OCI-LY7 (cell line): ENCODE data around the gene NOM1. TPM values are rescaled to one million over a fixed set of nuclear protein-coding genes. Genes with fewer than 3 reads are reported as not detected.

Experiments
- BruUV-seq: library from RNA; stranded (reverse); fragments of 400-500 nt; replicated peaks from 2 replicates; lab custom pipeline; 2021; lab: Mats Ljungman, UMichigan
- CTCF ChIA-PET: fragments of 300-600 bp; sonication (Branson Sonifier 250); formaldehyde crosslinking; loops from one replicate; lab custom pipeline; 2022; ENCODE audit warnings: antibody characterized with exemption; ENCODE audit not compliant: unreplicated experiment; lab: Charles Lee
- POLR2A ChIA-PET: fragments of 300-600 bp; sonication (Branson Sonifier 250); formaldehyde crosslinking; loops from one replicate; lab custom pipeline; 2022; ENCODE audit warnings: antibody characterized with exemption; lab: Charles Lee
- DNase-seq: peaks from one replicate; pipeline ENCODE4 v3.0.0-alpha.2; 2015; ENCODE audit warnings: low spot score
- H2AFZ ChIP-seq: fragments of 200-600 bp; sonication (generic), shearing (Covaris generic); 2 replicates; pipeline ENCODE4 v1.6.1; 2014; ENCODE audit warnings: mild to moderate bottlenecking, antibody characterized with exemption, low read length, moderate library complexity
- H3K27ac ChIP-seq: fragments of 200-600 bp; sonication (generic); 2 replicates; pipeline ENCODE4 v1.5.1; 2014; ENCODE audit warnings: mixed run types, low read depth, mild to moderate bottlenecking, moderate library complexity, low read length, inconsistent platforms; ENCODE audit not compliant: poor library complexity, severe bottlenecking
- H3K36me3 ChIP-seq: fragments of 200-600 bp; sonication (generic); 2 replicates; pipeline ENCODE4 v1.6.1; 2014; ENCODE audit warnings: mild to moderate bottlenecking, antibody characterized with exemption, low read length, moderate library complexity, mixed read lengths; ENCODE audit not compliant: insufficient read depth
- H3K4me1 ChIP-seq: fragments of 200-600 bp; sonication (generic); 2 replicates; pipeline ENCODE4 v1.5.1; 2014; ENCODE audit warnings: mild to moderate bottlenecking, low read length; ENCODE audit not compliant: insufficient read depth, poor library complexity, severe bottlenecking
- H3K4me2 ChIP-seq: fragments of 200-600 bp; sonication (generic); 2 replicates; pipeline ENCODE4 v1.6.1; 2014; ENCODE audit warnings: mild to moderate bottlenecking, low read length
- H3K4me3 ChIP-seq: fragments of 200-600 bp; sonication (generic); 2 replicates; pipeline ENCODE4 v1.5.1; 2014; ENCODE audit warnings: mild to moderate bottlenecking, low read depth, low read length; ENCODE audit not compliant: poor library complexity, severe bottlenecking
- H3K79me2 ChIP-seq: fragments of 200-600 bp; sonication (generic); 2 replicates; pipeline ENCODE4 v1.6.1; 2016; ENCODE audit warnings: low read depth, mild to moderate bottlenecking, low read length, moderate library complexity, mixed read lengths; ENCODE audit not compliant: insufficient read depth
- H3K9me2 ChIP-seq: fragments of 200-600 bp; sonication (generic); 2 replicates; pipeline ENCODE4 v1.6.1; 2016; ENCODE audit warnings: mild to moderate bottlenecking, low read length, mixed read lengths; ENCODE audit not compliant: insufficient read depth
- H3K9me3 ChIP-seq: fragments of 200-600 bp; sonication (generic); 2 replicates; pipeline ENCODE4 v1.6.1; 2014; ENCODE audit warnings: mild to moderate bottlenecking, mixed run types, low read length, mixed read lengths
- H4K20me1 ChIP-seq: fragments of 200-600 bp; sonication (generic); 2 replicates; pipeline ENCODE4 v1.6.1; 2014; ENCODE audit warnings: mild to moderate bottlenecking, antibody characterized with exemption, low read length, moderate library complexity, mixed read lengths; ENCODE audit not compliant: insufficient read depth
- EZH2phosphoT487 ChIP-seq: fragments of 200-600 bp; sonication (generic); IDR thresholded peaks from 2 replicates; pipeline ENCODE4 v1.6.1; 2018; ENCODE audit warnings: low read depth, borderline replicate concordance, mild to moderate bottlenecking, mixed run types, antibody characterized with exemption, low read length, moderate library complexity, mixed read lengths
- intact Hi-C: fragments of 100-400 bp; cut with micrococcal nuclease; formaldehyde crosslinking; loops from one replicate; pipeline ENCODE4 v1.10.0; 2022; ENCODE audit not compliant: unreplicated experiment
- total RNA-seq, 2 experiments: library from RNA; depleted of rRNA in 1 of 2; stranded (reverse); fragments of >200 nt in 1 of 2; shearing (Covaris generic) in 1 of 2; gene quantifications; 2 replicates each; pipeline ENCODE4 v1.2.3, GENCODE V29; 2014 to 2022
- TF ChIP-seq, protein P1 (sequence below): fragments of 200-600 bp; sonication (generic); conservative IDR thresholded peaks from 2 replicates; pipeline ENCODE4 v1.5.1; 2014; ENCODE audit warnings: mild to moderate bottlenecking, antibody characterized with exemption, low read length, moderate library complexity, mixed read lengths

Gene NOM1
- total RNA-seq, 2 experiments from 2014 or later = 40.2 to 59.9 TPM

DNA sequence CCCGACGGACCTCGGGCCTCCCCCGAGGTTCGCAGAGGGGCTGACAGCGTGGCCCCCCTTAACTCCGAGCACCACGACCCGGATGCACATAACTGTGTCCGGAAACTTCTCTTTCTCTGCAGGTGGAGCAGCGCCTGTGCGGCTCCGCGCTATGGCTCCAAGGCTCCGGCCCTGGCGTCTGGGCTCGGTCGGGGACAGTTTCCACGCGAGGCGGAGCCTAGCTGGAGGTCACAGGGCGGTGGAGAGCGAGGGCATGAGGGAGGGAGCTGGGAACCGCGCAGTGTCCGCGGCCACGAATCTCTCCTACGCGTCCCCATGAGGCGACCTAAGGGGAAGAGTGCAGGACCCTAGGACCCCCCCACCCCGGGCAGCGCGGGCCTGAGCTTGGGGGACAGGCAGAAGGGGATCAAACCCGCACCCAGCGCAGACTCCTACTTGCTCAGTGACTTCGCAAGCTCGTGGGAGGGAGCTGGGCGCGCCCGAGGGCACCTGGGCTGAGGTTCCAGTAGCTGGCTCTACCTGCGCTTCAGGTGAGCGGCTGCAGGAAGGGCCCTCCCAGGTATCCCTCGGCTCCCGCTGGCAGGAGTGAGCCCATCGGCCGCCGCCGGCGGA, 69.6 kb downstream of the NOM1 start:
- peaks cover 22% of the 10 kb centered on the region for H3K4me1 ChIP-seq
- CTCF ChIA-PET = no interaction called here
- no peaks in the 10 kb centered on the region for H4K20me1 ChIP-seq
- H3K9me2 ChIP-seq = no peaks in the 10 kb centered on the region
- TF ChIP-seq EZH2phosphoT487 = no peak
- TF ChIP-seq, protein P1, sequence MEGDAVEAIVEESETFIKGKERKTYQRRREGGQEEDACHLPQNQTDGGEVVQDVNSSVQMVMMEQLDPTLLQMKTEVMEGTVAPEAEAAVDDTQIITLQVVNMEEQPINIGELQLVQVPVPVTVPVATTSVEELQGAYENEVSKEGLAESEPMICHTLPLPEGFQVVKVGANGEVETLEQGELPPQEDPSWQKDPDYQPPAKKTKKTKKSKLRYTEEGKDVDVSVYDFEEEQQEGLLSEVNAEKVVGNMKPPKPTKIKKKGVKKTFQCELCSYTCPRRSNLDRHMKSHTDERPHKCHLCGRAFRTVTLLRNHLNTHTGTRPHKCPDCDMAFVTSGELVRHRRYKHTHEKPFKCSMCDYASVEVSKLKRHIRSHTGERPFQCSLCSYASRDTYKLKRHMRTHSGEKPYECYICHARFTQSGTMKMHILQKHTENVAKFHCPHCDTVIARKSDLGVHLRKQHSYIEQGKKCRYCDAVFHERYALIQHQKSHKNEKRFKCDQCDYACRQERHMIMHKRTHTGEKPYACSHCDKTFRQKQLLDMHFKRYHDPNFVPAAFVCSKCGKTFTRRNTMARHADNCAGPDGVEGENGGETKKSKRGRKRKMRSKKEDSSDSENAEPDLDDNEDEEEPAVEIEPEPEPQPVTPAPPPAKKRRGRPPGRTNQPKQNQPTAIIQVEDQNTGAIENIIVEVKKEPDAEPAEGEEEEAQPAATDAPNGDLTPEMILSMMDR = no peak
- H3K4me2 ChIP-seq = peak overlapping the region; percentile 3; the same call in 1 of the 2 replicates
- H2AFZ ChIP-seq = no peak overlapping the region
- no peaks in the 10 kb centered on the region for H3K79me2 ChIP-seq
- POLR2A ChIA-PET = interaction anchor here (0.6 to 0.8 kb wide), 2 partner anchors 329 to 1474 kb away, joined by 3 to 4 read pairs; no protein-coding TSS in a partner anchor
- intact Hi-C loops = no loop called here
- H3K9me3 ChIP-seq = no peaks in the 10 kb centered on the region
- no peaks in the 10 kb centered on the region for H3K36me3 ChIP-seq
- no TSS peak for BruUV-seq
- no peak for DNase-seq
- no peak overlapping the region for H3K27ac ChIP-seq
- H3K4me3 ChIP-seq = no peak overlapping the region

DNA sequence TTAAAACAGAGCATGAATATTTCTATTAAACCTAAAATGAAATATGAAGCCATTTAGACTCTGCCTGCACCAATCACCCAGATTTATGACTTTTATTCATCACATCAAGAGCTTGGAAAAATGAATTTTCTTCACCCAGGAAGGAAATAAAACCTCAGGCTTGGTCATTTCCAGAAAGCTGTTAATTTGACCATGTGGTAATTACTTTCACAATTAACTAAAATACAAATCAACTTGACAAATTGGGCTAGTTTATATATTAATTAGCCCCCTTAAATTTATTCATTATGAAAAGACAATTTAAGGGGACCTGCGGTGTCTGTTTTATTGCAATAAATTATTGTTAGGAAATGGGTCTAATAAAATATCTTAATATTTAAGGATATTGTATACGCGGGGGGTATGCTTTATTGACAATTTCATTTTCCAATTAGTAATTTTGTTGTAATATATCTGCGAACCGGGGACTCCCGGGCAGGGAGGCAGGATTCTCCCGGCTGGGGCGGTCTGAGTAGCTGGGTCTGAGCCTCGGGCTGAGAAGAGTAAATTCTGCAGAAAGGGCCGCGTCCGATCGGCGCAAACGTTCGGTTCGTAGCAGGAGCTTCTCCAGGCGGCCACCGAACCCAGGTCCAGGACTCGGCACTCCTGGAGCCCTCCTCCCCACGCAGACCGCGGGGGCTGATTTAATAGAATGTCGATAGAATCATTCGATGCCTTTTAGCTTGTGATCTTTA, 70.4 kb downstream of the NOM1 start:
- no TSS peak for BruUV-seq
- intact Hi-C loops = no loop called here
- Histone ChIP-seq H3K4me1 (peaks cover 21% of the 10 kb centered on the region), H3K79me2 (no peaks in the 10 kb centered on the region), H2AFZ (no peak overlapping the region), H4K20me1 (no peaks in the 10 kb centered on the region), H3K36me3 (no peaks in the 10 kb centered on the region), H3K27ac (no peak overlapping the region), H3K9me3 (no peaks in the 10 kb centered on the region), H3K4me3 (no peak overlapping the region), H3K4me2 (no peak overlapping the region), H3K9me2 (no peaks in the 10 kb centered on the region)
- CTCF ChIA-PET = no interaction called here
- POLR2A ChIA-PET = interaction anchor here (0.6 to 0.8 kb wide), 3 partner anchors 11 to 1475 kb away, joined by 3 to 4 read pairs (median 3); no protein-coding TSS in a partner anchor
- DNase-seq = no peak
- TF ChIP-seq, protein P1 = no peak
- no peak for TF ChIP-seq EZH2phosphoT487
